Measurements from ENCODE around the gene PRKAG3.

PRKAG3 gene

DNA sequence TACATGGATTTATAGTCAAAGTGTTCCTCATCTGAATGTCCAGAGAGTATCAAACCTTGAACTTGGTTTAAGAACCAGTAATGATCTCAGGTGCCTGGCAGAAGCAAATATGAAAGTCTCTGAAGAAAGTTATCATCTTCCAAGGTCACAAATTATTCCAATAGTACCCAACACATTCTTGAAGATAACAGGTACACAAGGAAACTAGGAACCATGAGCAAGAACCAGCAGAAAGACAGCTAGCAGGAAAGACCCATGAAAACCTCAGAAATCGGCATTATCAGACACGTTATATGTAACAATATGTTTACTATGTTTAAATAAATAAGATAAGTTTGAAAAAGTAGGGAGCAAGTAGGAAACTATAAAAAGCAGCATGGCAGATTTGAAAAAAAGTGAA lies 5.9 kb upstream of the PRKAG3 start:
- no CpG with 5 or more reads among the region's 2 CpGs for WGBS, 2 experiments (ENCODE audit: insufficient coverage in 2 of 2)

GRCh38 chr2:218834685-218835084 lies 3.1 kb upstream of the PRKAG3 start:
- Histone ChIP-seq H3K9me3 (ENCODE audit: control insufficient read depth, low read length) (no peaks in the 10 kb centered on the region), H3K27ac (ENCODE audit: low read depth, low read length, severe bottlenecking) (no peak overlapping the region), H3K36me3 (ENCODE audit: control insufficient read depth, insufficient read depth, low read length) (no peaks in the 10 kb centered on the region), H3K4me1 (ENCODE audit: control insufficient read depth, insufficient read depth, low read length, poor library complexity, severe bottlenecking) (peaks cover 10% of the 10 kb centered on the region), H3K4me3 (ENCODE audit: extremely low read depth, insufficient read depth, low read length, poor library complexity, severe bottlenecking) (no peak overlapping the region)
- WGBS, 2 experiments (ENCODE audit: insufficient coverage in 2 of 2), result 62 to 73% methylated on average over 3 to 4 of the region's 4 CpGs

More for the DNA sequence above, 5.9 kb upstream of the PRKAG3 start:
- Histone ChIP-seq H3K4me1 (ENCODE audit: control insufficient read depth, insufficient read depth, low read length, poor library complexity, severe bottlenecking) (peaks cover 7% of the 10 kb centered on the region), H3K36me3 (ENCODE audit: control insufficient read depth, insufficient read depth, low read length) (no peaks in the 10 kb centered on the region), H3K27ac (ENCODE audit: low read depth, low read length, severe bottlenecking) (no peak overlapping the region), H3K4me3 (ENCODE audit: extremely low read depth, insufficient read depth, low read length, poor library complexity, severe bottlenecking) (no peak overlapping the region), H3K9me3 (ENCODE audit: control insufficient read depth, low read length) (no peaks in the 10 kb centered on the region)

- Histone ChIP-seq H3K4me1 (ENCODE audit: control insufficient read depth, insufficient read depth, low read length, poor library complexity, severe bottlenecking) (peaks cover 5% of the 10 kb centered on the region), H3K36me3 (ENCODE audit: control insufficient read depth, insufficient read depth, low read length) (no peaks in the 10 kb centered on the region), H3K27ac (ENCODE audit: low read depth, low read length, severe bottlenecking) (no peak overlapping the region), H3K4me3 (ENCODE audit: extremely low read depth, insufficient read depth, low read length, poor library complexity, severe bottlenecking) (no peak overlapping the region), H3K9me3 (ENCODE audit: control insufficient read depth, low read length) (no peaks in the 10 kb centered on the region)
- WGBS, 2 experiments (ENCODE audit: insufficient coverage in 2 of 2), result 89 to 100% methylated on average over 1 to 3 of the region's 4 CpGs
Measured at GRCh38 chr2:218833023-218833609, 1.5 kb upstream of the PRKAG3 start.

DNA sequence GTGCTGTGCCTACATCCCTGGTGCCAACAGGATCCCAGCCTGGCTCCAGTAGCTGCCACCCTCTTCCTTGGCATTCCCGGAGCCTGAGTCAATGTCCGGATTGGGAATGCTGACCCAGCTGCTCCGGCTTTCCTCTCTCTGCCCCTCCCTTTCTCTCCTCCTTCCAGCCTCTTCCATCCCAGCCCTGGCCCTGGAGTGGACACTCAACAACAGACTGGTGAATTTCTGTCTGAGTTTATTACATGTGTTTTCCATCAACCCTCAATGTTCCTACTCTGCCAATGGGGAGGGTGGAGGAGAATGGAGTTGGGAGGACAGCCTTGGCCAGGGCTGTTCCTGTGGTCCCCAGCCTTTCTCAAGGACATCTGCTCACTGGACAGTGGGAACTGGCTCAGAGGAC lies 917 bp upstream of the PRKAG3 start:
- Histone ChIP-seq H3K9me3 (ENCODE audit: control insufficient read depth, low read length) (no peaks in the 10 kb centered on the region), H3K27ac (ENCODE audit: low read depth, low read length, severe bottlenecking) (no peak overlapping the region), H3K4me1 (ENCODE audit: control insufficient read depth, insufficient read depth, low read length, poor library complexity, severe bottlenecking) (peaks cover 5% of the 10 kb centered on the region), H3K36me3 (ENCODE audit: control insufficient read depth, insufficient read depth, low read length) (no peaks in the 10 kb centered on the region), H3K4me3 (ENCODE audit: extremely low read depth, insufficient read depth, low read length, poor library complexity, severe bottlenecking) (no peak overlapping the region)
- WGBS, 2 experiments (ENCODE audit: insufficient coverage in 2 of 2), result 100% methylated on average over 2 of the region's 3 CpGs; no CpG with 5 or more reads in 1 of the 2 experiments

DNA sequence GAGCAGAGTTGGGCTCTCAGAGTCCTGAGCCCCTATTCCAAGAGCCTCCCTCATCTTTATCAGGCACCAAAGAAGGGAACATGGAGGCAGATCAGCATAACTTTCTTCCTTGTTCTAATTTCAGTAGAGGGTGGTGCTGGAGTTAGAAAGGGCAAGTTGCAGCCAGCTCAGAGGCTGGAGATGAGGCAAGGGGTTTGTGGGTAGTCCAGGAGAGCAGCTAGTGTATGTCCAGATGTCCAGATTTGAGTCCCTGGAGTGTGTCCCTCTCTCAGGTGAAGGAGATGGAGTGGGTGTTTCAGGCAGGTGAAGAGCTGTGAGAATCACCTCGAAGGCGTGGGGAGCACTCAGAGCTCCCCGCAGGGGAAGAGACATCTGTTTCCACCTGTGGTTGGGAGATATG lies 478 bp upstream of the PRKAG3 start:
- Histone ChIP-seq H3K4me1 (ENCODE audit: control insufficient read depth, insufficient read depth, low read length, poor library complexity, severe bottlenecking) (peaks cover 5% of the 10 kb centered on the region), H3K36me3 (ENCODE audit: control insufficient read depth, insufficient read depth, low read length) (no peaks in the 10 kb centered on the region), H3K9me3 (ENCODE audit: control insufficient read depth, low read length) (no peaks in the 10 kb centered on the region), H3K27ac (ENCODE audit: low read depth, low read length, severe bottlenecking) (no peak overlapping the region), H3K4me3 (ENCODE audit: extremely low read depth, insufficient read depth, low read length, poor library complexity, severe bottlenecking) (no peak overlapping the region)
- 91 to 96% methylated on average over 3 of the region's 3 CpGs for WGBS, 2 experiments (ENCODE audit: insufficient coverage in 2 of 2)

- WGBS, 2 experiments (ENCODE audit: insufficient coverage in 2 of 2), result no CpG with 5 or more reads among the region's 3 CpGs
- H3K36me3 ChIP-seq (ENCODE audit: control insufficient read depth, insufficient read depth, low read length), result no peaks in the 10 kb centered on the region
- H3K4me3 ChIP-seq (ENCODE audit: extremely low read depth, insufficient read depth, low read length, poor library complexity, severe bottlenecking), result no peak overlapping the region
- H3K4me1 ChIP-seq (ENCODE audit: control insufficient read depth, insufficient read depth, low read length, poor library complexity, severe bottlenecking), result peaks cover 5% of the 10 kb centered on the region
- H3K27ac ChIP-seq (ENCODE audit: low read depth, low read length, severe bottlenecking), result no peak overlapping the region
- no peaks in the 10 kb centered on the region for H3K9me3 ChIP-seq (ENCODE audit: control insufficient read depth, low read length)
Measured at GRCh38 chr2:218830526-218831306, 887 bp downstream of the PRKAG3 start.

DNA sequence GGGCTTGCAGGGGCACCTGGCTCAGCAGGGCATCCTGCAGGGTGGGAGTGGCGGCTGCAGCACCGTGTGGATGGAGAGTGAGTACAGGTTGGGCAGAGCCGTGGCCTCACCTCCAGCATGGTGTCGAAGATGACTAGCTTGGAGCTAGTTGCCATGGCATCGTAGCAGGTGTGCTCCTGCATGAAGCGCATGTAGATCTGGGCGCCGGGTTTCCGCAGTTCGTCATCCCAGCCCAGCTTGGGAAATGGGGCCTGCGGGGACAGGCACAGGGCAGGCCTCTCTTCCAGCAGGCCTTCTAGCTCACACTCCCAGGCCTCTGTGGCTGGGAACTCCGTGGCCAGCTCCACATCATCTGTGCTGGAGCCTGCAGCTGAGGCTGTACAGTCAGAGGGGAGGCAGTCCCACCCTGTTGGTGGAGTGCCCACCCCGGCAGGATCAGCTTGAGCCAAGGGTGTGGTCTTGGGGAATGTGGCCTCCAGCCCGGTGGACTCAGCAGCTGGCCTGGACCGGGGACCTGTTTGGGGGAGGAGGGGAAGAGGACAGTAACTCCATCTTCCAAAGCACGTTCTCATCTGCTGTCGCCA lies 1.6 kb downstream of the PRKAG3 start:
- no peak overlapping the region for H3K27ac ChIP-seq (ENCODE audit: low read depth, low read length, severe bottlenecking)
- 94 to 97% methylated on average over 12 to 13 of the region's 17 CpGs for WGBS, 2 experiments (ENCODE audit: insufficient coverage in 2 of 2)

GRCh38 chr2:218828477-218828778 lies 3.2 kb downstream of the PRKAG3 start:
- Histone ChIP-seq H3K27ac (ENCODE audit: low read depth, low read length, severe bottlenecking) (no peak overlapping the region), H3K9me3 (ENCODE audit: control insufficient read depth, low read length) (no peaks in the 10 kb centered on the region), H3K4me3 (ENCODE audit: extremely low read depth, insufficient read depth, low read length, poor library complexity, severe bottlenecking) (no peak overlapping the region), H3K36me3 (ENCODE audit: control insufficient read depth, insufficient read depth, low read length) (no peaks in the 10 kb centered on the region), H3K4me1 (ENCODE audit: control insufficient read depth, insufficient read depth, low read length, poor library complexity, severe bottlenecking) (peaks cover 5% of the 10 kb centered on the region)
- WGBS, 2 experiments (ENCODE audit: insufficient coverage in 2 of 2), result 97 to 100% methylated on average over 3 to 4 of the region's 4 CpGs

More for the DNA sequence above, 1.6 kb downstream of the PRKAG3 start:
- Histone ChIP-seq H3K36me3 (ENCODE audit: control insufficient read depth, insufficient read depth, low read length) (no peaks in the 10 kb centered on the region), H3K4me3 (ENCODE audit: extremely low read depth, insufficient read depth, low read length, poor library complexity, severe bottlenecking) (no peak overlapping the region), H3K9me3 (ENCODE audit: control insufficient read depth, low read length) (no peaks in the 10 kb centered on the region), H3K4me1 (ENCODE audit: control insufficient read depth, insufficient read depth, low read length, poor library complexity, severe bottlenecking) (peaks cover 5% of the 10 kb centered on the region)

- H3K9me3 ChIP-seq (ENCODE audit: control insufficient read depth, low read length), result no peaks in the 10 kb centered on the region
- peaks cover 3% of the 10 kb centered on the region for H3K4me1 ChIP-seq (ENCODE audit: control insufficient read depth, insufficient read depth, low read length, poor library complexity, severe bottlenecking)
- WGBS, 2 experiments (ENCODE audit: insufficient coverage in 2 of 2), result 77 to 85% methylated on average over 9 of the region's 14 CpGs
- H3K4me3 ChIP-seq (ENCODE audit: extremely low read depth, insufficient read depth, low read length, poor library complexity, severe bottlenecking), result no peak overlapping the region
- H3K36me3 ChIP-seq (ENCODE audit: control insufficient read depth, insufficient read depth, low read length), result no peaks in the 10 kb centered on the region
- H3K27ac ChIP-seq (ENCODE audit: low read depth, low read length, severe bottlenecking), result no peak overlapping the region
Measured at GRCh38 chr2:218827701-218828476, 3.7 kb downstream of the PRKAG3 start.

- no peak overlapping the region for H3K4me3 ChIP-seq (ENCODE audit: extremely low read depth, insufficient read depth, low read length, poor library complexity, severe bottlenecking)
- H3K4me1 ChIP-seq (ENCODE audit: control insufficient read depth, insufficient read depth, low read length, poor library complexity, severe bottlenecking), result no peaks in the 10 kb centered on the region
- 91 to 93% methylated on average over 9 of the region's 10 CpGs for WGBS, 2 experiments (ENCODE audit: insufficient coverage in 2 of 2)
Measured at GRCh38 chr2:218826791-218827190, 4.8 kb downstream of the PRKAG3 start.

More at GRCh38 chr2:218826791-218827190, 4.8 kb downstream of the PRKAG3 start:
- Histone ChIP-seq H3K36me3 (ENCODE audit: control insufficient read depth, insufficient read depth, low read length) (no peaks in the 10 kb centered on the region), H3K9me3 (ENCODE audit: control insufficient read depth, low read length) (no peaks in the 10 kb centered on the region), H3K27ac (ENCODE audit: low read depth, low read length, severe bottlenecking) (no peak overlapping the region)

All from mesodermal cell (in vitro differentiated cells).